H1 (cell line): Measurements from ENCODE around the gene SNRPB. TPM values are rescaled to one million over a fixed set of nuclear protein-coding genes. Genes with fewer than 3 reads are reported as not detected.

Experiments
- CTCF ChIA-PET: fragments of 300-600 bp; sonication (Branson Sonifier 250); formaldehyde crosslinking; loops from one replicate; lab custom pipeline; 2021; ENCODE audit not compliant: partially characterized antibody; lab: Charles Lee
- POLR2A ChIA-PET: fragments of 300-600 bp; sonication (Branson Sonifier 250); formaldehyde crosslinking; loops from one replicate; lab custom pipeline; 2021; ENCODE audit warnings: inconsistent platforms; ENCODE audit not compliant: partially characterized antibody; lab: Charles Lee
- DNase-seq, 2 experiments: peaks; one replicate each; pipeline versions ENCODE4 v3.0.0 to v3.0.0-alpha.2; 2010 to 2022; ENCODE audit warnings: low spot score in 2 of 2, low read depth in 1 of 2, mixed read lengths in 1 of 2
- FAIRE-seq: peaks from 2 replicates; lab custom pipeline; 2011; peaks lifted over from hg19 to GRCh38; lab: Jason Lieb, UNC
- H2AFZ ChIP-seq: 2 replicates; pipeline ENCODE4 v1.8.1; 2012; ENCODE audit warnings: low read length, inconsistent platforms
- H2AK5ac ChIP-seq: 2 replicates; pipeline ENCODE4 v1.6.1; 2013; ENCODE audit warnings: low read depth, low read length
- H2BK120ac ChIP-seq: replicated peaks from 2 replicates; pipeline ENCODE3; 2013; ENCODE audit warnings: low read depth, low read length, inconsistent platforms
- H2BK12ac ChIP-seq: 2 replicates; pipeline ENCODE4 v1.6.1; 2013; ENCODE audit warnings: low read depth, low read length
- H2BK15ac ChIP-seq: 2 replicates; pipeline ENCODE4 v1.6.1; 2013; ENCODE audit warnings: low read length
- H2BK20ac ChIP-seq: 2 replicates; pipeline ENCODE4 v1.6.1; 2013; ENCODE audit warnings: low read length
- H2BK5ac ChIP-seq: 2 replicates; pipeline ENCODE4 v1.6.1; 2013; ENCODE audit warnings: low read depth, low read length
- H3K14ac ChIP-seq: 2 replicates; pipeline ENCODE4 v1.6.1; 2013; ENCODE audit warnings: inconsistent platforms; ENCODE audit not compliant: insufficient read length
- H3K18ac ChIP-seq: 2 replicates; pipeline ENCODE4 v1.6.1; 2013; ENCODE audit warnings: low read length; ENCODE audit errors: extremely low read depth
- H3K23ac ChIP-seq: 2 replicates; pipeline ENCODE4 v1.6.1; 2013; ENCODE audit warnings: inconsistent platforms; ENCODE audit not compliant: insufficient read length
- H3K23me2 ChIP-seq: 2 replicates; pipeline ENCODE4 v1.6.1; 2013; ENCODE audit warnings: low read depth, low read length
- H3K27ac ChIP-seq: 2 replicates; pipeline ENCODE4 v1.6.1; 2011; ENCODE audit warnings: low read depth, low read length, inconsistent platforms
- H3K27me3 ChIP-seq, 4 experiments: replicated peaks in 1 of 4; 1 replicate in 1 of 4; 2 replicates in 3 of 4; pipeline versions ENCODE4 v1.6.1 to v1.8.1; 2011 to 2013; ENCODE audit warnings: low read length in 3 of 4, mild to moderate bottlenecking in 3 of 4, inconsistent platforms in 2 of 4, mixed read lengths in 2 of 4, moderate library complexity in 1 of 4; ENCODE audit not compliant: control insufficient read depth in 3 of 4, insufficient read depth in 3 of 4; ENCODE audit errors: extremely low read depth in 1 of 4
- H3K36me3 ChIP-seq, 4 experiments: 2 replicates each; pipeline versions ENCODE4 v1.6.1 to v1.8.1; 2011 to 2013; ENCODE audit warnings: mild to moderate bottlenecking in 4 of 4, low read length in 3 of 4, moderate library complexity in 2 of 4, control low read depth in 1 of 4, inconsistent platforms in 1 of 4; ENCODE audit not compliant: insufficient read depth in 4 of 4, control insufficient read depth in 2 of 4
- H3K4ac ChIP-seq: replicated peaks from 2 replicates; pipeline ENCODE3; 2013; ENCODE audit warnings: low read length, low read depth, mixed read lengths, inconsistent platforms; ENCODE audit not compliant: insufficient read length
- H3K4me1 ChIP-seq, 4 experiments: replicated peaks in 1 of 4; 1 replicate in 1 of 4; 2 replicates in 3 of 4; pipeline versions ENCODE4 v1.6.1 to v1.8.1; 2011 to 2013; ENCODE audit warnings: low read length in 3 of 4, inconsistent platforms in 2 of 4, mixed read lengths in 1 of 4; ENCODE audit not compliant: insufficient read depth in 4 of 4, control insufficient read depth in 3 of 4
- H3K4me2 ChIP-seq, 2 experiments: 2 replicates each; pipeline versions ENCODE4 v1.6.1 to v1.8.1; 2011 to 2013; ENCODE audit warnings: low read depth in 2 of 2, low read length in 2 of 2, control low read depth in 1 of 2, inconsistent platforms in 1 of 2, mild to moderate bottlenecking in 1 of 2; ENCODE audit not compliant: insufficient read depth in 1 of 2
- H3K4me3 ChIP-seq, 4 experiments: fragments of 200-600, 300-600 bp in 1 of 4; sonication (generic), shearing (Covaris generic), sonication (Bioruptor Twin) in 1 of 4; 2 replicates each; pipeline versions ENCODE4 v1.5.1 to v1.8.1; 2011 to 2016; ENCODE audit warnings: low read length in 4 of 4, low read depth in 3 of 4, control low read depth in 2 of 4, inconsistent platforms in 2 of 4, mild to moderate bottlenecking in 2 of 4, mixed read lengths in 1 of 4, moderate library complexity in 1 of 4; ENCODE audit not compliant: insufficient read depth in 2 of 4; ENCODE audit errors: extremely low read depth in 1 of 4
- H3K56ac ChIP-seq: replicated peaks from 2 replicates; pipeline ENCODE3; 2013; ENCODE audit warnings: low read depth, mild to moderate bottlenecking, mixed read lengths, low read length, inconsistent platforms; ENCODE audit not compliant: insufficient read length
- H3K79me1 ChIP-seq: 2 replicates; pipeline ENCODE4 v1.6.1; 2013; ENCODE audit warnings: low read depth, low read length, control low read depth
- H3K79me2 ChIP-seq, 2 experiments: 2 replicates each; pipeline versions ENCODE4 v1.6.1 to v1.8.1; 2012 to 2013; ENCODE audit warnings: low read length in 2 of 2, mild to moderate bottlenecking in 2 of 2, inconsistent platforms in 1 of 2; ENCODE audit not compliant: insufficient read depth in 2 of 2, control insufficient read depth in 1 of 2
- H3K9ac ChIP-seq, 4 experiments: replicated peaks in 1 of 4; 1 replicate in 1 of 4; 2 replicates in 3 of 4; pipeline versions ENCODE4 v1.6.1 to v1.8.1; 2011 to 2013; ENCODE audit warnings: low read depth in 3 of 4, low read length in 3 of 4, control low read depth in 2 of 4, mild to moderate bottlenecking in 2 of 4, moderate library complexity in 2 of 4, inconsistent platforms in 1 of 4; ENCODE audit errors: extremely low read depth in 1 of 4
- H3K9me3 ChIP-seq, 2 experiments: 2 replicates each; pipeline versions ENCODE4 v1.6.1 to v1.8.1; 2012 to 2013; ENCODE audit warnings: mild to moderate bottlenecking in 2 of 2, moderate library complexity in 2 of 2, control low read depth in 1 of 2, inconsistent platforms in 1 of 2, low read depth in 1 of 2, low read length in 1 of 2, mixed read lengths in 1 of 2; ENCODE audit not compliant: insufficient read depth in 2 of 2
- H4K20me1 ChIP-seq, 2 experiments: replicated peaks in 1 of 2; 2 replicates each; pipeline versions ENCODE3 to v1.8.1; 2011 to 2013; ENCODE audit warnings: inconsistent platforms in 2 of 2, low read length in 2 of 2, mild to moderate bottlenecking in 1 of 2; ENCODE audit not compliant: insufficient read depth in 2 of 2, control insufficient read depth in 1 of 2
- H4K5ac ChIP-seq: 2 replicates; pipeline ENCODE4 v1.6.1; 2013; ENCODE audit warnings: low read length, low read depth, mixed read lengths, inconsistent platforms; ENCODE audit not compliant: insufficient read length
- H4K8ac ChIP-seq: 2 replicates; pipeline ENCODE4 v1.8.0; 2013; ENCODE audit warnings: mild to moderate bottlenecking, moderate library complexity, low read length, inconsistent platforms; ENCODE audit not compliant: insufficient read depth; ENCODE audit errors: extremely low read depth
- H4K91ac ChIP-seq: replicated peaks from 2 replicates; pipeline ENCODE3; 2013; ENCODE audit warnings: low read length, mixed read lengths, inconsistent platforms; ENCODE audit not compliant: insufficient read length
- CHD1 ChIP-seq: IDR thresholded peaks from 2 replicates; pipeline ENCODE4 v1.6.1; 2012; ENCODE audit warnings: low read depth, low read length, improper control_type of control experiment
- HDAC6 ChIP-seq: IDR thresholded peaks from one replicate; pipeline ENCODE4 v1.7.1; 2012; ENCODE audit warnings: low read depth, mild to moderate bottlenecking, inconsistent platforms, low read length, moderate library complexity
- POLR2AphosphoS5 ChIP-seq: IDR thresholded peaks from 2 replicates; pipeline ENCODE4 v1.6.1; 2011; ENCODE audit warnings: low read depth, low read length
- WGBS, 2 experiments: shearing (Covaris generic) in 1 of 2; methylation state at CpG; one replicate each; pipeline versions ENCODE4 v1.1.6 to v1.1.7; 2013 to 2015; ENCODE audit warnings: low lambda C conversion rate in 2 of 2, mixed read lengths in 2 of 2, inconsistent platforms in 1 of 2, low coverage in 1 of 2, missing lambda C conversion rate in 1 of 2; ENCODE audit not compliant: insufficient replicate concordance in 2 of 2, insufficient coverage in 1 of 2, insufficient read length in 1 of 2; ENCODE audit errors: extremely low coverage in 1 of 2, missing lambda C conversion rate in 1 of 2; 5-methylcytosine and 5-hydroxymethylcytosine counted together
- polyA plus RNA-seq, 7 experiments: library from polyadenylated mRNA; depleted of rRNA in 3 of 7; stranded (reverse) in 5 of 7; unstranded in 2 of 7; fragments of >200 nt in 5 of 7; fragments of 200-250 nt in 2 of 7; gene quantifications; 1 replicate in 5 of 7; 2 replicates in 1 of 7; 4 replicates in 1 of 7; pipeline versions ENCODE4 v1.2.1 to v1.2.3, GENCODE V29; 2011 to 2013; ENCODE audit warnings: missing spikeins in 2 of 7, mixed read lengths in 2 of 7
- total RNA-seq: library from RNA; stranded (reverse); fragmentation: NEBNext Ultra II Directional; extraction: Animal tissue kit (Norgen Biotek cat#: 25700); gene quantifications from 2 replicates; pipeline ENCODE4 v1.2.1, GENCODE V29; 2021

Gene SNRPB
- total and polyA plus RNA-seq, 2 of the 8 experiments (the other 6 are each of a cell fraction or from before 2014, with no cell fraction given): 507 to 589 TPM

- peak overlapping the region; percentile 97 to 100 (median 99) for H3K9ac ChIP-seq
- POLR2A ChIA-PET: interaction anchor here (0.5 to 8.2 kb wide), 35 partner anchors 10 to 716 kb away, joined by 3 to 119 read pairs (median 4); partner anchors contain the start of genes IDH3B, NOP56 and ZNF343
- peak overlapping the region; percentile 61 for H2BK120ac ChIP-seq
- TF ChIP-seq POLR2AphosphoS5: peak; percentile 72; the same call in 1 of the 2 replicates
- peak; percentile 15; the same call in 1 of the 2 replicates for TF ChIP-seq CHD1
- TF ChIP-seq HDAC6: no peak
- H3K4ac ChIP-seq: peak overlapping the region; percentile 90
- peak overlapping the region; percentile 97 for H4K91ac ChIP-seq
- peak overlapping the region; percentile 71 to 80 for H3K4me2 ChIP-seq
- peak overlapping the region; percentile 91 to 99 (median 98) for H3K4me3 ChIP-seq
- H3K36me3 ChIP-seq: peaks cover 25 to 42% (median 27%) of the 10 kb centered on the region in 4 experiments
- H3K79me2 ChIP-seq: peaks cover 35 to 53% of the 10 kb centered on the region in 2 experiments
- peak overlapping the region; percentile 27; the same call in 1 of the 2 replicates for H2BK12ac ChIP-seq
- H3K14ac ChIP-seq: no peak overlapping the region
- CTCF ChIA-PET: interaction anchor here (0.8 to 2.2 kb wide), 4 partner anchors 50 to 187 kb away, joined by 3 to 9 read pairs (median 4); no protein-coding TSS in a partner anchor
- H3K27me3 ChIP-seq: no peaks in the 10 kb centered on the region
- peak overlapping the region; percentile 64 for H3K56ac ChIP-seq
- H3K27ac ChIP-seq: peak overlapping the region; percentile 98
- peak overlapping the region; percentile 97 for H2BK5ac ChIP-seq
- peaks cover 27 to 33% of the 10 kb centered on the region in 2 experiments for H4K20me1 ChIP-seq
- no peak overlapping the region for H2BK20ac ChIP-seq
- no peak overlapping the region for H3K23ac ChIP-seq
- H3K79me1 ChIP-seq: no peaks in the 10 kb centered on the region; the same call in none of the 2 replicates
- DNase-seq (no peak), FAIRE-seq (no peak)
- H4K5ac ChIP-seq: peak overlapping the region; percentile 45
- no peaks in the 10 kb centered on the region for H3K9me3 ChIP-seq
- no peak overlapping the region for H2BK15ac ChIP-seq
- H3K18ac ChIP-seq: peak overlapping the region; percentile 90
- peaks cover 8% of the 10 kb centered on the region for H3K23me2 ChIP-seq
- WGBS, 2 experiments: 1% methylated on average over 19 of the region's 19 CpGs; no CpG with 5 or more reads in 1 of the 2 experiments
- no peak overlapping the region for H2AFZ ChIP-seq
- peaks cover 0 to 7% (median 2%) of the 10 kb centered on the region in 4 experiments; a peak in 3 of 7 replicates for H3K4me1 ChIP-seq
- peak overlapping the region; percentile 100 for H4K8ac ChIP-seq
- H2AK5ac ChIP-seq: peak overlapping the region; percentile 83
Observed at GRCh38 chr20:2469991-2470422, 582 bp downstream of the SNRPB start.
